Measurements from ENCODE around the gene ARHGEF3. TPM values are rescaled to one million over a fixed set of nuclear protein-coding genes. Genes with fewer than 3 reads are reported as not detected.

ARHGEF3 gene
- total RNA-seq, 1 donor: 21.7 TPM

- Histone ChIP-seq H3K4me2 (ENCODE audit: insufficient read depth, low read length) (no peak overlapping the region), H2AFZ (ENCODE audit: low read length) (no peak overlapping the region), H3K36me3 (ENCODE audit: insufficient read depth, low read length) (no peaks in the 10 kb centered on the region), H3K79me2 (ENCODE audit: insufficient read depth, low read length) (no peaks in the 10 kb centered on the region), H3K4me1 (ENCODE audit: insufficient read depth, low read length) (peaks cover 8% of the 10 kb centered on the region), H3K27ac (ENCODE audit: low read depth, low read length) (no peak overlapping the region), H3K9me3 (ENCODE audit: low read depth, low read length) (peaks cover 2% of the 10 kb centered on the region), H3K4me3 (ENCODE audit: insufficient read depth, low read length) (no peak overlapping the region), H4K20me1 (ENCODE audit: insufficient read depth, low read length) (no peaks in the 10 kb centered on the region), H3K27me3 (ENCODE audit: insufficient read depth, low read length) (no peaks in the 10 kb centered on the region)
- no peak for DNase-seq (ENCODE audit: insufficient read length, low spot score, missing footprints)
- no peak for TF ChIP-seq CTCF (IDR thresholded peaks at IDR 0.05; ENCODE audit: extremely low read depth, low read depth, low read length)
Measured at GRCh38 chr3:56751056-56751707, 50.6 kb downstream of the ARHGEF3 start.

- no peak overlapping the region for H3K4me3 ChIP-seq (ENCODE audit: insufficient read depth, low read length)
- H3K4me2 ChIP-seq (ENCODE audit: insufficient read depth, low read length): no peak overlapping the region
- no peak overlapping the region for H2AFZ ChIP-seq (ENCODE audit: low read length)
- no peak for DNase-seq (ENCODE audit: insufficient read length, low spot score, missing footprints)
- H3K27ac ChIP-seq (ENCODE audit: low read depth, low read length): no peak overlapping the region
- H3K36me3 ChIP-seq (ENCODE audit: insufficient read depth, low read length): no peaks in the 10 kb centered on the region
- H3K79me2 ChIP-seq (ENCODE audit: insufficient read depth, low read length): no peaks in the 10 kb centered on the region
- H3K27me3 ChIP-seq (ENCODE audit: insufficient read depth, low read length): no peaks in the 10 kb centered on the region
- H3K4me1 ChIP-seq (ENCODE audit: insufficient read depth, low read length): no peaks in the 10 kb centered on the region
- no peak for TF ChIP-seq CTCF (IDR thresholded peaks at IDR 0.05; ENCODE audit: extremely low read depth, low read depth, low read length)
- H4K20me1 ChIP-seq (ENCODE audit: insufficient read depth, low read length): no peaks in the 10 kb centered on the region
- peaks cover 2% of the 10 kb centered on the region for H3K9me3 ChIP-seq (ENCODE audit: low read depth, low read length)
Measured at GRCh38 chr3:56748663-56749231, 53.0 kb downstream of the ARHGEF3 start.

- H3K27ac ChIP-seq (ENCODE audit: low read depth, low read length): no peak overlapping the region
- H3K36me3 ChIP-seq (ENCODE audit: insufficient read depth, low read length): no peaks in the 10 kb centered on the region
- no peak overlapping the region for H2AFZ ChIP-seq (ENCODE audit: low read length)
- H3K4me3 ChIP-seq (ENCODE audit: insufficient read depth, low read length): no peak overlapping the region
- H3K4me2 ChIP-seq (ENCODE audit: insufficient read depth, low read length): no peak overlapping the region
- no peaks in the 10 kb centered on the region for H3K79me2 ChIP-seq (ENCODE audit: insufficient read depth, low read length)
- peaks cover 2% of the 10 kb centered on the region for H3K9me3 ChIP-seq (ENCODE audit: low read depth, low read length)
- no peaks in the 10 kb centered on the region for H4K20me1 ChIP-seq (ENCODE audit: insufficient read depth, low read length)
- no peaks in the 10 kb centered on the region for H3K27me3 ChIP-seq (ENCODE audit: insufficient read depth, low read length)
- H3K4me1 ChIP-seq (ENCODE audit: insufficient read depth, low read length): no peaks in the 10 kb centered on the region
- DNase-seq (ENCODE audit: insufficient read length, low spot score, missing footprints): no peak
- TF ChIP-seq CTCF (IDR thresholded peaks at IDR 0.05; ENCODE audit: extremely low read depth, low read depth, low read length): no peak
Measured at GRCh38 chr3:56747150-56747549, 54.6 kb downstream of the ARHGEF3 start.

GRCh38 chr3:56744016-56744415 is 57.7 kb downstream of the ARHGEF3 start:
- Histone ChIP-seq H3K4me1 (ENCODE audit: insufficient read depth, low read length) (no peaks in the 10 kb centered on the region), H3K27ac (ENCODE audit: low read depth, low read length) (no peak overlapping the region), H3K36me3 (ENCODE audit: insufficient read depth, low read length) (no peaks in the 10 kb centered on the region), H3K79me2 (ENCODE audit: insufficient read depth, low read length) (no peaks in the 10 kb centered on the region), H4K20me1 (ENCODE audit: insufficient read depth, low read length) (no peaks in the 10 kb centered on the region), H3K9me3 (ENCODE audit: low read depth, low read length) (no peaks in the 10 kb centered on the region), H3K4me3 (ENCODE audit: insufficient read depth, low read length) (no peak overlapping the region), H3K27me3 (ENCODE audit: insufficient read depth, low read length) (no peaks in the 10 kb centered on the region), H2AFZ (ENCODE audit: low read length) (no peak overlapping the region), H3K4me2 (ENCODE audit: insufficient read depth, low read length) (no peak overlapping the region)
- TF ChIP-seq CTCF (IDR thresholded peaks at IDR 0.05; ENCODE audit: extremely low read depth, low read depth, low read length): no peak
- no peak for DNase-seq (ENCODE audit: insufficient read length, low spot score, missing footprints)

Measured in osteoblast (primary cell).